GM21786 (cell line): ENCODE measurements around the gene PATE3.

Experiments used
- ATAC-seq: cut with Tn5 transposase; IDR thresholded peaks from one replicate; pipeline ENCODE4 v1.9.1; 2021; ENCODE audit not compliant: unreplicated experiment

Gene PATE3

GRCh38 chr11:125835748-125836147, 47.8 kb downstream of the PATE3 start:
- ATAC-seq: no peak
